Endothelial cell of umbilical vein (primary cell): Measurements from ENCODE around the gene GPD1L. TPM values are rescaled to one million over a fixed set of nuclear protein-coding genes. Genes with fewer than 3 reads are reported as not detected.

Experiments
- BruUV-seq: library from RNA; stranded (reverse); fragments of 400-500 nt; replicated peaks from 2 replicates; lab custom pipeline; 2021; lab: Mats Ljungman, UMichigan
- CTCF ChIA-PET: fragments of 300-600, 350-600 bp; sonication (Branson Sonifier 250); formaldehyde crosslinking; loops from one replicate; lab custom pipeline; 2021; ENCODE audit warnings: antibody characterized with exemption, inconsistent platforms; lab: Charles Lee
- POLR2A ChIA-PET: fragments of 300-600, 350-600 bp; sonication (Branson Sonifier 250); formaldehyde crosslinking; loops from one replicate; lab custom pipeline; 2021; ENCODE audit warnings: antibody characterized with exemption, inconsistent platforms; lab: Charles Lee
- DNase-seq: peaks from one replicate; pipeline ENCODE4 v3.0.0-alpha.2; 2011; ENCODE audit warnings: low read depth, low spot score
- FAIRE-seq: peaks from 2 replicates; lab custom pipeline; 2011; peaks lifted over from hg19 to GRCh38; lab: Jason Lieb, UNC
- H2AFZ ChIP-seq: 2 replicates; pipeline ENCODE4 v1.6.0; 2012; ENCODE audit warnings: low read depth, low read length, control low read depth, inconsistent platforms
- H3K27ac ChIP-seq: 2 replicates; pipeline ENCODE4 v1.5.1; 2011; ENCODE audit warnings: low read depth, mild to moderate bottlenecking, control low read depth, low read length, moderate library complexity; ENCODE audit not compliant: insufficient read depth
- H3K27me3 ChIP-seq, 2 experiments: 2 replicates each; pipeline versions ENCODE4 v1.6.0 to v1.6.1; 2011; ENCODE audit warnings: low read length in 2 of 2, mixed read lengths in 1 of 2; ENCODE audit not compliant: control insufficient read depth in 2 of 2, insufficient read depth in 2 of 2
- H3K36me3 ChIP-seq, 2 experiments: 2 replicates in 1 of 2; 3 replicates in 1 of 2; pipeline ENCODE4 v1.5.1; 2011; ENCODE audit warnings: low read length in 2 of 2, mild to moderate bottlenecking in 1 of 2, moderate library complexity in 1 of 2; ENCODE audit not compliant: control insufficient read depth in 2 of 2, insufficient read depth in 2 of 2; ENCODE audit errors: extremely low read depth in 1 of 2
- H3K4me1 ChIP-seq: 3 replicates; pipeline ENCODE4 v1.5.1; 2011; ENCODE audit warnings: mild to moderate bottlenecking, low read length; ENCODE audit not compliant: control insufficient read depth, insufficient read depth; ENCODE audit errors: extremely low read depth
- H3K4me2 ChIP-seq: 2 replicates; pipeline ENCODE4 v1.6.1; 2011; ENCODE audit warnings: low read length, control low read depth, mixed read lengths; ENCODE audit not compliant: insufficient read depth
- H3K4me3 ChIP-seq, 3 experiments: fragments of 200-600 bp in 1 of 3; sonication (generic), shearing (Covaris generic) in 1 of 3; replicated peaks in 1 of 3; 2 replicates each; pipeline ENCODE4 v1.5.1; 2011 to 2016; ENCODE audit warnings: control low read depth in 3 of 3, low read length in 3 of 3, mild to moderate bottlenecking in 2 of 3, inconsistent platforms in 1 of 3, low read depth in 1 of 3, moderate library complexity in 1 of 3; ENCODE audit not compliant: insufficient read depth in 1 of 3
- H3K79me2 ChIP-seq: 2 replicates; pipeline ENCODE4 v1.6.0; 2012; ENCODE audit warnings: low read length, inconsistent platforms; ENCODE audit not compliant: control insufficient read depth, insufficient read depth
- H3K9ac ChIP-seq: replicated peaks from 2 replicates; pipeline ENCODE3; 2011; ENCODE audit warnings: low read length, control low read depth; ENCODE audit not compliant: insufficient read depth; ENCODE audit errors: extremely low read depth
- H3K9me1 ChIP-seq: replicated peaks from 3 replicates; pipeline ENCODE4 v1.6.0; 2011; ENCODE audit warnings: mild to moderate bottlenecking, low read length; ENCODE audit not compliant: control insufficient read depth, insufficient read depth; ENCODE audit errors: extremely low read depth
- H3K9me3 ChIP-seq: replicated peaks from 2 replicates; pipeline ENCODE4 v1.5.1; 2012; ENCODE audit warnings: low read length, inconsistent platforms; ENCODE audit not compliant: control insufficient read depth, insufficient read depth
- H4K20me1 ChIP-seq: replicated peaks from 2 replicates; pipeline ENCODE3; 2011; ENCODE audit warnings: mild to moderate bottlenecking, low read length; ENCODE audit not compliant: control insufficient read depth, insufficient read depth; ENCODE audit errors: extremely low read depth
- CTCF ChIP-seq, 2 donors: IDR thresholded peaks; 1 replicate in 1 of 2; 2 replicates in 1 of 2; pipeline ENCODE4 v1.5.1; 2011; ENCODE audit warnings: low read length in 2 of 2, mild to moderate bottlenecking in 2 of 2, moderate library complexity in 2 of 2, control low read depth in 1 of 2, inconsistent platforms in 1 of 2, low read depth in 1 of 2; ENCODE audit not compliant: insufficient read depth in 1 of 2; ENCODE audit errors: extremely low read depth in 1 of 2
- EZH2 ChIP-seq: IDR thresholded peaks from 2 replicates; pipeline ENCODE4 v1.6.1; 2012; ENCODE audit warnings: borderline replicate concordance, low read depth, mild to moderate bottlenecking, moderate library complexity, low read length, inconsistent platforms; ENCODE audit not compliant: severe bottlenecking
- FOS ChIP-seq: IDR thresholded peaks from 2 replicates; pipeline ENCODE4 v1.6.1; 2011; ENCODE audit warnings: mild to moderate bottlenecking, low read length, moderate library complexity, borderline replicate concordance; ENCODE audit not compliant: insufficient read depth
- JUN ChIP-seq: IDR thresholded peaks from 2 replicates; pipeline ENCODE4 v1.6.1; 2011; ENCODE audit warnings: borderline replicate concordance, low read depth; ENCODE audit not compliant: insufficient read length, insufficient read depth
- MAX ChIP-seq: IDR thresholded peaks from 2 replicates; pipeline ENCODE4 v1.6.1; 2011; ENCODE audit not compliant: insufficient read depth, insufficient read length
- POLR2A ChIP-seq: IDR thresholded peaks from 2 replicates; pipeline ENCODE4 v1.6.1; 2012; ENCODE audit warnings: low read depth, mild to moderate bottlenecking, control low read depth, low read length
- dilution Hi-C: fragments of 300-500 bp; cut with MboI; formaldehyde crosslinking; loops from one replicate; pipeline ENCODE4 v1.15.0; 2019; ENCODE audit warnings: low sequenced_read_pairs; ENCODE audit not compliant: extremely low pct_ligation_motif_present
- intact Hi-C: fragments of 100-400 bp; cut with micrococcal nuclease; formaldehyde crosslinking; loops from one replicate; pipeline ENCODE4 v1.10.0; 2022
- polyA plus RNA-seq, 4 experiments: library from polyadenylated mRNA; depleted of rRNA in 3 of 4; stranded (reverse) in 3 of 4; unstranded in 1 of 4; fragments of >200 nt; gene quantifications; 2 replicates each; pipeline versions ENCODE4 v1.2.1 to v1.2.3, GENCODE V29; 2011 to 2012; ENCODE audit warnings: missing spikeins in 1 of 4
- total RNA-seq: library from RNA; stranded (reverse); gene quantifications from 2 replicates; pipeline ENCODE4 v1.2.3, GENCODE V29; 2021

Gene GPD1L
- total and polyA plus RNA-seq, 2 donors (not counting 3 experiments of a cell fraction or from before 2014, with no cell fraction given): 5.1 to 12.9 TPM

GRCh38 chr3:32147933-32148332, 41.5 kb downstream of the GPD1L start:
- no peaks in the 10 kb centered on the region for H4K20me1 ChIP-seq
- no peaks in the 10 kb centered on the region for H3K9me1 ChIP-seq
- intact Hi-C loops: loop anchor here (10.0 kb wide), 1 partner anchor 423 kb away; no protein-coding TSS in a partner anchor
- H3K4me3 ChIP-seq: no peak overlapping the region
- POLR2A ChIA-PET: no interaction called here
- peak; percentile 40 for FAIRE-seq
- no peaks in the 10 kb centered on the region for H3K36me3 ChIP-seq
- no peak for TF ChIP-seq EZH2
- no peak for TF ChIP-seq FOS
- no peak for TF ChIP-seq JUN
- TF ChIP-seq MAX: no peak
- TF ChIP-seq CTCF (IDR thresholded peaks at IDR 0.05; ENCODE audit: extremely low read depth in 1 of 2, insufficient read depth in 1 of 2, low read depth in 1 of 2, low read length in 2 of 2): no peak
- TF ChIP-seq POLR2A: no peak
- dilution Hi-C loops: no loop called here
- CTCF ChIA-PET: interaction anchor here (1.1 kb wide), 1 partner anchor 129 kb away, joined by 8 read pairs; no protein-coding TSS in a partner anchor
- no peaks in the 10 kb centered on the region for H3K79me2 ChIP-seq
- H3K4me1 ChIP-seq: peaks cover 6% of the 10 kb centered on the region
- DNase-seq: no peak
- BruUV-seq: no TSS peak
- no peak overlapping the region for H3K4me2 ChIP-seq
- H3K9me3 ChIP-seq: no peaks in the 10 kb centered on the region
- no peak overlapping the region for H2AFZ ChIP-seq
- no peaks in the 10 kb centered on the region for H3K27me3 ChIP-seq
- no peak overlapping the region for H3K27ac ChIP-seq
- no peak overlapping the region for H3K9ac ChIP-seq
